SK-MEL-5 (cell line): ENCODE data around the gene SOX5. TPM values are rescaled to one million over a fixed set of nuclear protein-coding genes. Genes with fewer than 3 reads are reported as not detected.
"Not testable (repeated sequence)": the region's sequence is repeated elsewhere in the genome, so short reads cannot be mapped to it uniquely, and the experiment has no call there.

Source experiments
- DNase-seq: peaks from one replicate; pipeline ENCODE4 v3.0.0-alpha.2; 2016; ENCODE audit warnings: low read depth, low spot score
- in situ Hi-C: cut with HindIII; loops from 2 replicates; pipeline ENCODE4 v1.10.0; 2016; ENCODE audit warnings: low sequenced_read_pairs, high pct_unique_total_duplicates, low pct_unique_long_range_greater_than_20kb
- total RNA-seq: library from RNA; depleted of rRNA; stranded (reverse); fragments of >200 nt; shearing (Covaris generic); gene quantifications from 2 replicates; pipeline ENCODE4 v1.2.3, GENCODE V29; 2014

Gene SOX5
- total RNA-seq, 1 experiment from 2014 or later = 10.4 TPM

GRCh38 chr12:23744696-23745095 is 204.8 kb downstream of the SOX5 start:
- no peak for DNase-seq
- in situ Hi-C loops = no loop called here

DNA sequence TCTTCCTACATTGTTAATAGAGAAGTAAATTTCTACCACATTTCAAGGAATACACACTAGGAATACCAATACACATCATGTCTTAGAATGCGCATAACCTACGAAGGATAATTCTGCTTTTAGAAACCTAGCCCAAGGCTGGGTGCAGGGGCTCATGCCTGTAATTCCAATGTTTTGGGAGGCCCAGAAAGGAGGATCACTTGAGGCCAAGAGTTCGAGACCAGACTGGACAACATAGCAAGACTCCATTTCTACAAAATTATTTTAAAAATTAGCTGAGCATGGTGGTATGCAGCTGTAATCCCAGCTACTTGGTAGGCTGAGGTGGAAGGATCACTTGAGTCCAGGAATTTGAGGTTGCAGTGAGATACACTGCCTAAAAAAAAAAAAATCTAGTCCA is 206.9 kb downstream of the SOX5 start:
- no peak for DNase-seq
- in situ Hi-C loops = no loop called here

DNA sequence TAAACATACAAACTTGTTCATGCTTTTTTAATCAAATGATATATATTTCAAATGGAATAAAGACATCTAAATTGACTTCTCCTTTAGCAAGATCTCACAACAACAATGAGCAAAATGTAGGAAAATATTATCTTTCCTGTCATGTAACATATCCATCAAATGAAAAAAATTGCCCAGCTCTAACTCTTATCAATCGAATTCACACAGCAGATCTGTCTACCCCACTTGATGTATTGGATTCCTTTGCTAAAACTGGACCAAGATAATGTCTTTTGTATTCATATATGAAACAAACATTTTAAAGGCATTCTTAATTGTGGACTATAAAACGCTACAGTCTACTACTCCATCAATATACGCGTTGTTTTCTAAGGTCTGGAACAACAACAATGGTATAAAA is 218.0 kb downstream of the SOX5 start:
- in situ Hi-C loops = no loop called here
- no peak for DNase-seq

GRCh38 chr12:23731035-23731434 is 218.4 kb downstream of the SOX5 start:
- in situ Hi-C loops = no loop called here
- no peak for DNase-seq

DNA sequence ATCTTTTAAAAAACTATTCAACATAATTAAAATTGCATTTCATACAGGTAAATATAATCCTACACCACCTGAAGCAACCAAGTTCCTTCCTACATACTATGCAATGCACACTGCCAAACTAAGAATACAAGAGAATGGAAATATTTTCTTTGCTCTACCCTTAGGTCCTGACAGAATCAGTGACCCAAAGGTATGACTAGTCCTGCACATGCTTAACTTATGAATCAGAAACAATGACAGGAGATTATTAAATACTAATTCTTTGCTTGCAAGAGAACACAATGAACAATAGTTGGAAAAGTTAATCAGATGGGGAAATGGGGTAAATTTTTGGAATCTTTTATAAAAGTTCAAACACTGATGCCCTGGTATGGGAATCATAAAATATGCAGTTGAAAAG is 220.1 kb downstream of the SOX5 start:
- in situ Hi-C loops = no loop called here

GRCh38 chr12:23726646-23727045 is 222.8 kb downstream of the SOX5 start:
- in situ Hi-C loops = no loop called here
- no peak for DNase-seq

More for the DNA sequence above, 220.1 kb downstream of the SOX5 start:
- DNase-seq = no peak

DNA sequence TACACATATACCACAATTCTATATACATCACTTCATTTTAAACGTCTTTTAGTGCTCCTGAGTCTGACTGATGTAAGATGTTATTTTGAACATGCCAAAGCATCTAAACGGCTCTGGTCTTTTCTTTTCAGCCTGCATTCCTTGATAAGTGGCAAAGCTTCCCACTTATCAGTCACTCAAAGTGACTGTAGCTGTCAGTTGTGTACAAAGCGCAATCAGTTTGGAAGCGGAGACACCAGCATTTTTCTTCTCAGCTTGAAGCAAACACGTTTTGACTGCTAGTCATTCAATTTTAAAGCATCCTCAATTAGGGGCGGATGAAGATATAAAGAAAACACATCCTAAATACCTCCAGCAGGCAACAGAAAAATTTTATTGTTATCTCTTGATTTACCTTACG is 226.8 kb downstream of the SOX5 start:
- no peak for DNase-seq
- in situ Hi-C loops = no loop called here

DNA sequence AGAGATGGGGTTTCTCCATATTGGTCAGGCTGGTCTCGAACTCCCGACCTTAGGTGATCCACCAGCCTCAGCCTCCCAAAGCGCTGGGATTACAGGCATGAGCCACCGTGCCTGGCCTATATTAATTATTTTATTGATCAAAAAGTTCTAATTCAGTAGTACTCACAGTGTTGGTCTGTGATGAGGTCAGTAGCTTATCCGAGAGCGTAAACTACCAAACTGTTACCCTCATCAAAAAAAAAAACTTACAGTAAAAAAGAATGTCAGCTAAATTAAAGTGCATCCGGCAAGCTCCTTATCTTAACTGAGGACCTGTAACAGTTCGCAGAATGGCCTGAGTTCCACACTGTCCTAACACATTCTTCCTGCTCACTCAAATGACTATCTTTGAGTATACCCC is 228.2 kb downstream of the SOX5 start:
- in situ Hi-C loops = no loop called here
- no peak for DNase-seq

GRCh38 chr12:23719493-23719892 is 230.0 kb downstream of the SOX5 start:
- no peak for DNase-seq
- in situ Hi-C loops = no loop called here

DNA sequence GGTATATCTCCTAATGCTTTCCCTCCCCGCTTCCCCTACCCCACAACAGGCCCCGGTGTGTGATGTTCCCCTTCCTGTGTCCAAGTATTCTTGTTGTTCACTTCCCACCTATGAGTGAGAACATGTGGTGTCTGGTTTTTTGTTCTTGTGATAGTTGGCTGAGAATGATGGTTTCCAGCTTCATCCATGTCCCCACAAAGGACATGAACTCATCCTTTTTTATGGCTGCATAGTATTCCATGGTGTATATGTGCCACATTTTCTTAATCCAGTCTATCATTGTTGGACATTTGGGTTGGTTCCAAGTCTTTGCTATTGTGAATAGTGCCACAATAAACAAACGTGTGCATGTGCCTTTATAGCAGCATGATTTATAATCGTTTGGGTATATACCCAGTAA is 239.1 kb downstream of the SOX5 start:
- DNase-seq, in situ Hi-C loops: not testable (repeated sequence)

DNA sequence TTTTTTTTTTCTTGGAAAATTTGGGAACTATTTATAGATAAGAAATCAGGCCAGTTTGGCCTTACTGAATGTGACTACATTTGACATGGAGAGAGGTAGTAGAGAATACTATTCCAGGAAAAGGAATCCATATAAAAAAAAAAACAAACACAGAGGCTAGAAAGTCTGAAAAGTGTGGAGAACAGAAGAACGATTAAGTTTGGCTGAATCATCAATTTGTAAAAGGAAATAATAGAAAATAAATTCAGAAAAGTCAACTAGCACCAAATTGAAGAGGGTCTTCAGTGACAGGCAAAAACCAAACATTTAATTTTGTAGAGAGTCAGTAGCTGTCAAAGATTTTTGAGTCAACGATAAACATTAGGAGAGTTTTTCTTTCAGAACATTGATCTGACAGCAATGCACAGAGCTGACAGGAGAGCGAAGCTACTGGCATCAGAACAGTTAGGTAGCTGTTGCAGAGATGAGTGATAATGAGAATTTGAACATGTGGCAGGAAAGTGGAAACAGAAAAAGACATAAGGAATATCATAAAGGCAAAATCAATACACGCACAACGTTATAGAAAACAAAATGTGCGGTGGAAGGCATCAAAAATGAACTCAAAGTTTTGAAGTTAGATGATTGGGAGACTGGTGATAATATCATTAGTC is 241.2 kb downstream of the SOX5 start:
- DNase-seq = no peak
- in situ Hi-C loops = no loop called here

DNA sequence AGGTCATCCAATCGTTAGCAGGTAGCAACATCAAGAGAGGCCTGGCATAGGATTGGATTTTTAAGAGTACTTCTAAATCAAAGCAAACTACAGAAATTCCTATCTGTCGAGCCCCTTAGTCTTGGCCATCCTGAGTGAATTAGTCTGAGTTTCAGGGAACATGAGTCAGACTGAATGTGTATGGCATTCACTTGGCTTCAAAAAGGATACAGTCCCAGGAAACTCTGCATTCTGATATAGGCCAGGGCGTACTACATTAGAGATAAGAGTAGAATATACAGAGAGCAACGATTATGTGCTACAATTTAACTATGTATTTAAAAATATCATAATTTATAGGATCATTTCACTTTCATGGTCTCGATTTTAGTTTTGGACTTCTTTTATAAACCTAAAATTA is 242.2 kb downstream of the SOX5 start:
- in situ Hi-C loops = no loop called here

GRCh38 chr12:23704992-23705943 is 244.2 kb downstream of the SOX5 start:
- in situ Hi-C loops = no loop called here
- no peak for DNase-seq

More for the DNA sequence above, 242.2 kb downstream of the SOX5 start:
- DNase-seq = no peak

DNA sequence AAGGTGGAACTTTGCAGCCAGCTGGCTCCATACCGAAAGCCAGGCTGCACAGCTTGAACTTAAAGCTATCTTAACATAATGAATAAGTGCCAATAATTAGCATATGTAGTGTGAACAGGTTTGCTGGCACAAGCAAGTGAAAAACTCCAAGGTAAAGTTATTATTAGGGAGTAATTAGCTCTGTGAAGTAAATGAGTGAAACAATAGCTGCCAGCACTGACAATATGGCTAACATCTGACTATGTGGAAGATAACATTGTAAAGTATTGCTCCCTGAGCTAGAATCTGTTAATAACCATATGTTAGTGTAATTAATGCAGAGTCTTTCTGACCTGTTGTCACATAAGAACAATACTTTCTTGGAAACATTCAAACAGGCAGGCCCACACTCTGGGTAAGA is 246.4 kb downstream of the SOX5 start:
- in situ Hi-C loops = no loop called here
- no peak for DNase-seq

- no peak for DNase-seq
- in situ Hi-C loops = no loop called here
Measured at GRCh38 chr12:23699031-23699430, 250.4 kb downstream of the SOX5 start.

DNA sequence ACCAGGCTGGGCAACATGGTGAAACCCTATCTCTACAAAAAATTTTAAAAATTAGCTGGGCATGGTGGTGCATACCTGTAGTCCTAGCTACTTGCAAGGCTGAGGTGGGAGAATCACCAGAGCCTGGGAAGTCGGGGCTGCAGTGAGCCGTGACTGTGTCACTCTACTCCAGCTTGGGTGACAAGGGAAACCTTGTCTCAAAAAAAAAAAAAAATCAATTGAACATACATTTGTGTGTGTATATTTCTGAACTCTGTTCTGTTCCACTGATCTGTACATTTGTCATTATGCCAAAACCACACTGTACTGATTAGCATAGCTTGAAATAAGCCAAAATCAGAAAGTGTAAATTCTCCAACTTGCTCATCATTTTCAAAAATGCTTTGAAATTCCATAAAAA is 254.6 kb downstream of the SOX5 start:
- in situ Hi-C loops = no loop called here
- DNase-seq = no peak

DNA sequence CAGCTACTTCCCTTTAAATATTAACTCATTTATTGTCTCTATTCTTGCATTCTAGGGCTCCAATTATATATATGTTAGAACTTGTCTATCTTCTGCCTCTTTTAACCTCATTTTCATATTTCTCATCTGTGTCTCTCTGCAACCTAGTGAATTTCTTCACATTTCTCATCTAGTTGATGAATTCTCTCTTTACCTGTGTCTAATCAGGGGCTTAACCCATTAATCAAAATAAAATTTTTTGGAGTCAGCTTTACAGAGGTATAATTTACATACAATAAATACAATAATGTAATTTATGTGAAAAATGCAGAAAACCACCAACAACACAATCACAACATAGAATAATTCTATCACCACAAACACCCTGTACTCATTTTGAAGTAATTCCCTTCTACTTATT is 255.2 kb downstream of the SOX5 start:
- DNase-seq = no peak
- in situ Hi-C loops = no loop called here

- in situ Hi-C loops = no loop called here
- DNase-seq = no peak
Measured at GRCh38 chr12:23687947-23688346, 261.5 kb downstream of the SOX5 start.

DNA sequence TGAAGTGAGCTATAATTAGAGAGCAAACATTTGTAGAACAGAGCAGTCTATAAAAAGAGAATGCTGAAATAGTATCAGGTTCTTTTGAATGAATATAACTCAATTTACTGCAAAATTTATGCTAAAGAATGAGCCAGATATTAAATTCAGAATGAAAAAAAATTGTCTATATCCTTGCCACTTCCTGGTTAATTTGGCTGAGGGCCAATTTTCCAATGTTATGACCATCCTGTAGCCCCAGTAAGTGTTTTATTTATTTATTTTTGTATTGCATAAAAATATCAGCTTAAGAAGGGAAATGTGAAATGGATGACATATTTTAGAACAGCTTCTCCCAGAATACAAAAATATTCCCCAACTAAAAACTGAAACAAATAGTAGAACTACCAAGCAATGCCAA is 263.4 kb downstream of the SOX5 start:
- in situ Hi-C loops = no loop called here
- no peak for DNase-seq
